Gastroesophageal sphincter (tissue), 4 donors: ENCODE data around the gene RANBP2. TPM values are rescaled to one million over a fixed set of nuclear protein-coding genes. Genes with fewer than 3 reads are reported as not detected.
A peak's percentile ranks its signal among the peaks of the same experiment; 100 is the strongest.
"Not testable (repeated sequence)": the region's sequence is repeated elsewhere in the genome, so short reads cannot be mapped to it uniquely, and the experiment has no call there.

ENCODE experiments used
- ATAC-seq: fragments of 150-250 bp; one replicate; pipeline ENCODE4 v1.9.1; 2016; ENCODE audit warnings: mild to moderate bottlenecking, moderate library complexity
- H3K27ac ChIP-seq, 4 donors: fragments of 200-600 bp; sonication (generic) in 3 of 4; 1 replicate in 3 of 4; 2 replicates in 1 of 4; pipeline ENCODE4 v1.5.1; 2016 to 2019
- H3K27me3 ChIP-seq: fragments of 200-600 bp; sonication (generic); one replicate; pipeline ENCODE4 v1.5.1; 2019
- H3K36me3 ChIP-seq, 2 donors: fragments of 200-600 bp; sonication (generic); one replicate each; pipeline ENCODE4 v1.5.1; 2019; ENCODE audit warnings: control low read depth in 1 of 2
- H3K4me1 ChIP-seq, 3 donors: fragments of 200-600 bp; sonication (generic); 1 replicate in 2 of 3; 2 replicates in 1 of 3; pipeline ENCODE4 v1.5.1; 2016 to 2019; ENCODE audit warnings: control low read depth in 2 of 3
- H3K4me3 ChIP-seq, 2 donors: fragments of 200-600 bp; sonication (generic); one replicate each; pipeline ENCODE4 v1.5.1; 2019; ENCODE audit warnings: mild to moderate bottlenecking in 1 of 2, moderate library complexity in 1 of 2
- H3K9me3 ChIP-seq, 3 donors: fragments of 200-600 bp; sonication (generic); one replicate each; pipeline ENCODE4 v1.5.1; 2017 to 2019; ENCODE audit warnings: control low read depth in 2 of 3
- CTCF ChIP-seq, 4 experiments: fragments of 200-600 bp in 2 of 4; fragments of 450-650 bp in 2 of 4; sonication (generic) in 1 of 4; IDR thresholded peaks; one replicate each; pipeline ENCODE4 v1.5.1; 2017 to 2019; ENCODE audit warnings: antibody characterized with exemption in 4 of 4, mild to moderate bottlenecking in 2 of 4, moderate library complexity in 2 of 4
- EP300 ChIP-seq: sonication (generic); formaldehyde crosslinking; IDR thresholded peaks from one replicate; pipeline ENCODE4 v1.6.1; 2017; ENCODE audit warnings: antibody characterized with exemption, mild to moderate bottlenecking
- POLR2A ChIP-seq, 2 donors: fragments of 450-650 bp; IDR thresholded peaks; one replicate each; pipeline ENCODE4 v1.6.1; 2017; ENCODE audit warnings: antibody characterized with exemption in 2 of 2, mild to moderate bottlenecking in 2 of 2, moderate library complexity in 1 of 2
- POLR2AphosphoS5 ChIP-seq: sonication (generic); formaldehyde crosslinking; IDR thresholded peaks from one replicate; pipeline ENCODE4 v1.6.1; 2017; ENCODE audit warnings: antibody characterized with exemption
- WGBS, 2 donors: methylation state at CpG; one replicate each; pipeline ENCODE4 v1.1.5; 2018; ENCODE audit warnings: low coverage in 1 of 2; 5-methylcytosine and 5-hydroxymethylcytosine counted together
- total RNA-seq, 4 donors: library from RNA; depleted of rRNA; stranded (reverse); fragments of >200 nt; gene quantifications; one replicate each; pipeline ENCODE4 v1.1.0, GENCODE V29; 2016

The RANBP2 gene
- total RNA-seq, 4 donors from 2014 or later: 71.0 to 115 (median 83.0) TPM

GRCh38 chr2:108762618-108763017 is 43.3 kb downstream of the RANBP2 start:
- not testable (repeated sequence) for H3K4me1 ChIP-seq, ATAC-seq, H3K27me3 ChIP-seq, H3K9me3 ChIP-seq, H3K4me3 ChIP-seq, H3K27ac ChIP-seq
- peaks cover 12 to 62% of the 10 kb centered on the region in 2 donors for H3K36me3 ChIP-seq

- not testable (repeated sequence) for H3K27ac ChIP-seq, H3K4me3 ChIP-seq, H3K27me3 ChIP-seq, H3K9me3 ChIP-seq, ATAC-seq, H3K4me1 ChIP-seq
- 92 to 94% methylated on average over 3 to 5 of the region's 5 CpGs for WGBS, 2 donors
- peaks cover 12 to 60% of the 10 kb centered on the region in 2 donors for H3K36me3 ChIP-seq
These were observed 47.4 kb downstream of the RANBP2 start for GRCh38 chr2:108766671-108767070.

- not testable (repeated sequence) for ATAC-seq, H3K4me1 ChIP-seq, H3K9me3 ChIP-seq, H3K27ac ChIP-seq, H3K27me3 ChIP-seq, H3K4me3 ChIP-seq
- peaks cover 10 to 68% of the 10 kb centered on the region in 2 donors for H3K36me3 ChIP-seq
- 82 to 92% methylated on average over 1 of the region's 2 CpGs for WGBS, 2 donors
These were observed 48.6 kb downstream of the RANBP2 start for GRCh38 chr2:108767859-108768258.

GRCh38 chr2:108776475-108776874 is 57.2 kb downstream of the RANBP2 start:
- ATAC-seq: no peak
- no peak for TF ChIP-seq EP300
- TF ChIP-seq POLR2A (IDR thresholded peaks at IDR 0.05): no peak
- no peak for TF ChIP-seq CTCF (IDR thresholded peaks at IDR 0.05)
- H3K36me3 ChIP-seq: peaks cover 2 to 99% of the 10 kb centered on the region in 2 donors

GRCh38 chr2:108778857-108779256 is 59.6 kb downstream of the RANBP2 start:
- Histone ChIP-seq H3K9me3 (no peaks in the 10 kb centered on the region), H3K27ac (no peak overlapping the region), H3K4me3 (no peak overlapping the region), H3K27me3 (no peaks in the 10 kb centered on the region), H3K4me1 (no peaks in the 10 kb centered on the region), H3K36me3 (peaks cover 3 to 99% of the 10 kb centered on the region in 2 donors)
- no peak for ATAC-seq
- 50 to 94% methylated on average over 2 of the region's 2 CpGs for WGBS, 2 donors
- no peak for TF ChIP-seq POLR2A (IDR thresholded peaks at IDR 0.05)
- no peak for TF ChIP-seq CTCF (IDR thresholded peaks at IDR 0.05)
- no peak for TF ChIP-seq EP300
- no peak for TF ChIP-seq POLR2AphosphoS5

More at GRCh38 chr2:108776475-108776874, 57.2 kb downstream of the RANBP2 start:
- no peaks in the 10 kb centered on the region for H3K27me3 ChIP-seq
- H3K4me1 ChIP-seq: no peaks in the 10 kb centered on the region
- WGBS, 2 donors: 80 to 84% methylated on average over 3 of the region's 3 CpGs
- H3K9me3 ChIP-seq: no peaks in the 10 kb centered on the region
- H3K27ac ChIP-seq: no peak overlapping the region
- H3K4me3 ChIP-seq: no peak overlapping the region

GRCh38 chr2:108786008-108786353 is 66.7 kb downstream of the RANBP2 start:
- no peak for TF ChIP-seq POLR2A (IDR thresholded peaks at IDR 0.05)
- TF ChIP-seq POLR2AphosphoS5: no peak
- no peak for TF ChIP-seq CTCF (IDR thresholded peaks at IDR 0.05)
- no peak for TF ChIP-seq EP300
- Histone ChIP-seq H3K4me1 (peaks cover 0 to 15% (median 3%) of the 10 kb centered on the region in 3 donors), H3K9me3 (no peaks in the 10 kb centered on the region), H3K36me3 (peaks cover 3 to 36% of the 10 kb centered on the region in 2 donors), H3K4me3 (peak overlapping the region; percentile 52 to 86), H3K27ac (peak overlapping the region in 3 of 4 donors; percentile 81 to 86 (median 84)), H3K27me3 (no peaks in the 10 kb centered on the region)
- ATAC-seq: no peak
- 0% methylated on average over 1 of the region's 1 CpG; no CpG with 5 or more reads in 1 of the 2 donors for WGBS, 2 donors
